Measurements from ENCODE around the gene HAGHL.

- TF ChIP-seq CTCF (IDR thresholded peaks at IDR 0.05; ENCODE audit: borderline replicate concordance, extremely low read depth, low read length, poor library complexity, severe bottlenecking) (no peak), EZH2 (IDR thresholded peaks at IDR 0.05; ENCODE audit: borderline replicate concordance, low read depth, low read length, severe bottlenecking) (no peak)
Observed at GRCh38 chr16:761625-762513, 35.0 kb downstream of the HAGHL start.
